ENCODE measurements around the gene OTC.

- TF ChIP-seq CTCF (IDR thresholded peaks at IDR 0.05) (no peak), POLR2A (IDR thresholded peaks at IDR 0.05) (no peak)
These were observed 4.0 kb downstream of the OTC start for GRCh38 chrX:38356401-38356800.

All from esophagus squamous epithelium (tissue), 4 donors.